HG03066 (cell line): ENCODE results near the gene CST7.
A peak's percentile ranks its signal among the peaks of the same experiment; 100 is the strongest.

Source experiments
- ATAC-seq: cut with Tn5 transposase; IDR thresholded peaks from one replicate; pipeline ENCODE4 v1.9.1; 2021; ENCODE audit warnings: low read depth; ENCODE audit not compliant: unreplicated experiment

CST7 gene

GRCh38 chr20:24950128-24950835 lies 1.2 kb downstream of the CST7 start:
- ATAC-seq = no peak

GRCh38 chr20:24950836-24951525 lies 1.9 kb downstream of the CST7 start:
- no peak for ATAC-seq

- no peak for ATAC-seq
These were observed 2.5 kb downstream of the CST7 start for GRCh38 chr20:24951536-24952083.

- ATAC-seq = no peak
These were observed 3.5 kb downstream of the CST7 start for GRCh38 chr20:24952376-24953208.

GRCh38 chr20:24953209-24953575 lies 4.1 kb downstream of the CST7 start:
- no peak for ATAC-seq

GRCh38 chr20:24953621-24954133 lies 4.6 kb downstream of the CST7 start:
- no peak for ATAC-seq

GRCh38 chr20:24954151-24954550 lies 5.1 kb downstream of the CST7 start:
- ATAC-seq = no peak

- no peak for ATAC-seq
These were observed 5.5 kb downstream of the CST7 start for GRCh38 chr20:24954566-24954965.

GRCh38 chr20:24955045-24955444 lies 6.0 kb downstream of the CST7 start:
- ATAC-seq = peak; percentile 92

GRCh38 chr20:24956001-24956841 lies 7.2 kb downstream of the CST7 start:
- no peak for ATAC-seq

GRCh38 chr20:24957326-24958016 lies 8.4 kb downstream of the CST7 start:
- ATAC-seq = no peak

GRCh38 chr20:24958506-24959385 lies 9.7 kb downstream of the CST7 start:
- ATAC-seq = no peak

- no peak for ATAC-seq
These were observed 10.7 kb downstream of the CST7 start for GRCh38 chr20:24959591-24960301.

GRCh38 chr20:24960302-24960801 lies 11.3 kb downstream of the CST7 start:
- ATAC-seq = no peak

- ATAC-seq = no peak
These were observed 11.8 kb downstream of the CST7 start for GRCh38 chr20:24960861-24961260.

- ATAC-seq = no peak
These were observed 12.5 kb downstream of the CST7 start for GRCh38 chr20:24961384-24962181.

- ATAC-seq = no peak
These were observed 13.1 kb downstream of the CST7 start for GRCh38 chr20:24962182-24962492.
